ENCODE results near the gene TRIM25. TPM values are rescaled to one million over a fixed set of nuclear protein-coding genes. Genes with fewer than 3 reads are reported as not detected.

The TRIM25 gene
- total RNA-seq, 1 experiment from 2014 or later: 135 TPM

DNA sequence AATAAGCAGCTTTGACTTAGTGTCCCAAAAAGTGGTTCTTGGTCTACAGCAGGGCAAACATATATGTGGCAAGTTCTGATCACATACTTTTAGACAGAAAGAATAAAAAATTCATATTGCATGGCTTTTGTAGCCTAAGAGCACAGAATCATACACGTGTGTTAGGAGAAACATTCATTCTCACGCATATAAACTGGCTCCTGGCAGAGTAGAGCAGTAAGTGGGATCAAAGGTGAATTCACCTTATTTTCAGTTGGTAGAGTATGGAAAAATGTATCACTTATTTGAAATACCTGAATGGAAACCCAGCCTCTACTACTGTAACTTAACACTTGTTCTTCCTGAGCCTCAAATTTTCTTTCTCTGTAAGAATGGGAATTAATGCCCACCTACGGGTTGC, 45.1 kb downstream of the TRIM25 start:
- POLR2A ChIA-PET: no interaction called here
- CTCF ChIA-PET: no interaction called here
- Histone ChIP-seq H3K4me3 (replicated peaks in 1 of 2; ENCODE audit: low read depth in 1 of 2, low read length in 2 of 2) (no peak overlapping the region), H3K9ac (ENCODE audit: low read length) (no peak overlapping the region), H4K20me1 (ENCODE audit: insufficient read depth) (no peaks in the 10 kb centered on the region), H3K9me3 (ENCODE audit: control insufficient read depth in 1 of 2, insufficient read depth in 1 of 2, low read depth in 1 of 2, low read length in 2 of 2) (no peaks in the 10 kb centered on the region), H2AFZ (ENCODE audit: low read depth, low read length, poor library complexity, severe bottlenecking) (no peak overlapping the region), H3K79me2 (ENCODE audit: insufficient read depth, low read length) (no peaks in the 10 kb centered on the region), H3K4me1 (ENCODE audit: control insufficient read depth in 1 of 2, insufficient read depth in 2 of 2, low read length in 2 of 2) (no peaks in the 10 kb centered on the region), H3K9me2 (ENCODE audit: insufficient read depth) (no peaks in the 10 kb centered on the region), H3K4me2 (ENCODE audit: low read length) (no peak overlapping the region), H3K27me3 (ENCODE audit: insufficient read depth, low read length) (no peaks in the 10 kb centered on the region), H3K36me3 (ENCODE audit: control insufficient read depth in 1 of 2, insufficient read depth in 2 of 2, low read length in 2 of 2) (no peaks in the 10 kb centered on the region), H3K27ac (ENCODE audit: low read depth, low read length) (no peak overlapping the region)
- DNase-seq (ENCODE audit: low read depth, low spot score): no peak
- intact Hi-C loops (cut with micrococcal nuclease): no loop called here
- ATAC-seq: no peak
- RAD21 ChIA-PET (ENCODE audit: low non-redundant PET in 1 of 2, low total read pairs in 2 of 2, uncharacterized antibody in 2 of 2, unreplicated experiment in 2 of 2): no interaction called here
- TF ChIP-seq CTCF (IDR thresholded peaks at IDR 0.05 in 2 of 3, conservative IDR thresholded peaks at IDR 0.05 in 1 of 3; ENCODE audit: borderline replicate concordance in 1 of 3, insufficient read depth in 1 of 3, low read depth in 2 of 3, low read length in 2 of 3): no peak
- TF ChIP-seq EZH2phosphoT487 (IDR thresholded peaks at IDR 0.05; ENCODE audit: borderline replicate concordance): no peak
- TF ChIP-seq, protein P1, sequence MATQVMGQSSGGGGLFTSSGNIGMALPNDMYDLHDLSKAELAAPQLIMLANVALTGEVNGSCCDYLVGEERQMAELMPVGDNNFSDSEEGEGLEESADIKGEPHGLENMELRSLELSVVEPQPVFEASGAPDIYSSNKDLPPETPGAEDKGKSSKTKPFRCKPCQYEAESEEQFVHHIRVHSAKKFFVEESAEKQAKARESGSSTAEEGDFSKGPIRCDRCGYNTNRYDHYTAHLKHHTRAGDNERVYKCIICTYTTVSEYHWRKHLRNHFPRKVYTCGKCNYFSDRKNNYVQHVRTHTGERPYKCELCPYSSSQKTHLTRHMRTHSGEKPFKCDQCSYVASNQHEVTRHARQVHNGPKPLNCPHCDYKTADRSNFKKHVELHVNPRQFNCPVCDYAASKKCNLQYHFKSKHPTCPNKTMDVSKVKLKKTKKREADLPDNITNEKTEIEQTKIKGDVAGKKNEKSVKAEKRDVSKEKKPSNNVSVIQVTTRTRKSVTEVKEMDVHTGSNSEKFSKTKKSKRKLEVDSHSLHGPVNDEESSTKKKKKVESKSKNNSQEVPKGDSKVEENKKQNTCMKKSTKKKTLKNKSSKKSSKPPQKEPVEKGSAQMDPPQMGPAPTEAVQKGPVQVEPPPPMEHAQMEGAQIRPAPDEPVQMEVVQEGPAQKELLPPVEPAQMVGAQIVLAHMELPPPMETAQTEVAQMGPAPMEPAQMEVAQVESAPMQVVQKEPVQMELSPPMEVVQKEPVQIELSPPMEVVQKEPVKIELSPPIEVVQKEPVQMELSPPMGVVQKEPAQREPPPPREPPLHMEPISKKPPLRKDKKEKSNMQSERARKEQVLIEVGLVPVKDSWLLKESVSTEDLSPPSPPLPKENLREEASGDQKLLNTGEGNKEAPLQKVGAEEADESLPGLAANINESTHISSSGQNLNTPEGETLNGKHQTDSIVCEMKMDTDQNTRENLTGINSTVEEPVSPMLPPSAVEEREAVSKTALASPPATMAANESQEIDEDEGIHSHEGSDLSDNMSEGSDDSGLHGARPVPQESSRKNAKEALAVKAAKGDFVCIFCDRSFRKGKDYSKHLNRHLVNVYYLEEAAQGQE (IDR thresholded peaks at IDR 0.05; ENCODE audit: low read depth): no peak
- no peak for TF ChIP-seq EGR1 (IDR thresholded peaks at IDR 0.05; ENCODE audit: low read depth)
- no peak for TF ChIP-seq RAD21 (IDR thresholded peaks at IDR 0.05; ENCODE audit: low read depth)
- TF ChIP-seq ELF1 (IDR thresholded peaks at IDR 0.05; ENCODE audit: borderline replicate concordance, low read depth): no peak
- no peak for TF ChIP-seq POLR2AphosphoS5 (IDR thresholded peaks at IDR 0.05; ENCODE audit: low read depth, low read length)
- TF ChIP-seq YY1 (IDR thresholded peaks at IDR 0.05; ENCODE audit: extremely low read depth, insufficient replicate concordance, low read depth, low read length): no peak
- TF ChIP-seq, protein P2, sequence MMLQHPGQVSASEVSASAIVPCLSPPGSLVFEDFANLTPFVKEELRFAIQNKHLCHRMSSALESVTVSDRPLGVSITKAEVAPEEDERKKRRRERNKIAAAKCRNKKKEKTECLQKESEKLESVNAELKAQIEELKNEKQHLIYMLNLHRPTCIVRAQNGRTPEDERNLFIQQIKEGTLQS (IDR thresholded peaks at IDR 0.05): no peak
- TF ChIP-seq ZBTB33 (IDR thresholded peaks at IDR 0.05; ENCODE audit: extremely low read depth, insufficient replicate concordance, low read length): no peak
- no peak for TF ChIP-seq TCF7L2 (IDR thresholded peaks at IDR 0.05; ENCODE audit: borderline replicate concordance, extremely low read depth, insufficient read depth, insufficient read length)
- TF ChIP-seq JUND (IDR thresholded peaks at IDR 0.05): no peak
- TF ChIP-seq CEBPB (IDR thresholded peaks at IDR 0.05; ENCODE audit: low read depth): no peak
- no peak for TF ChIP-seq ZNF274 (IDR thresholded peaks at IDR 0.05; ENCODE audit: low read depth, low read length)
- no peak for TF ChIP-seq SIN3A (IDR thresholded peaks at IDR 0.05; ENCODE audit: low read depth)
- TF ChIP-seq FOSL1 (IDR thresholded peaks at IDR 0.05; ENCODE audit: low read depth): no peak
- TF ChIP-seq MAX (IDR thresholded peaks at IDR 0.05): no peak
- TF ChIP-seq ZFX (IDR thresholded peaks at IDR 0.05): no peak
- TF ChIP-seq EZH2 (IDR thresholded peaks at IDR 0.05): no peak
- no TSS peak for BruUV-seq (replicated peaks)

Data from HCT116 (cell line).